NCI-H187 (cell line): Measurements from ENCODE around the gene MRPL10.
A peak's percentile ranks its signal among the peaks of the same experiment; 100 is the strongest.
"Not testable (repeated sequence)": the region's sequence is repeated elsewhere in the genome, so short reads cannot be mapped to it uniquely, and the experiment has no call there.

ENCODE experiments used
- DNase-seq, 2 experiments: peaks; one replicate each; lab custom pipeline; 2025; lab: John Stamatoyannopoulos, UW

The MRPL10 gene

GRCh38 chr17:47789611-47790561, 41.5 kb downstream of the MRPL10 start:
- peak; percentile 25 to 40 for DNase-seq

GRCh38 chr17:47785538-47786123, 45.7 kb downstream of the MRPL10 start:
- no peak for DNase-seq

- DNase-seq, result no peak
Measured at GRCh38 chr17:47781397-47781796, 49.9 kb downstream of the MRPL10 start.

- DNase-seq, result no peak
Measured at GRCh38 chr17:47778184-47778635, 53.1 kb downstream of the MRPL10 start.

GRCh38 chr17:47776330-47777197, 54.8 kb downstream of the MRPL10 start:
- peak; percentile 4 to 15 for DNase-seq

GRCh38 chr17:47774987-47775580, 56.3 kb downstream of the MRPL10 start:
- DNase-seq, result no peak

- DNase-seq, result no peak
Measured at GRCh38 chr17:47774331-47774730, 57.0 kb downstream of the MRPL10 start.

GRCh38 chr17:47773649-47774048, 57.7 kb downstream of the MRPL10 start:
- DNase-seq, result not testable (repeated sequence)
